Activated CD8-positive, alpha-beta T cell treated with anti-CD3 and anti-CD28 coated beads, Interleukin-2, amount 10 ng/mL, durations not matched to agents 7 days and 5 days (primary cell): ENCODE measurements around the gene AMPD2. TPM values are rescaled to one million over a fixed set of nuclear protein-coding genes. Genes with fewer than 3 reads are reported as not detected.
"Not testable (repeated sequence)": the region's sequence is repeated elsewhere in the genome, so short reads cannot be mapped to it uniquely, and the experiment has no call there.

Source experiments
- ATAC-seq: fragments of 150-1000 bp; cut with Tn5 transposase; one replicate; pipeline ENCODE4 v1.10.0; 2021; ENCODE audit warnings: moderate library complexity
- CTCF ChIA-PET: fragments of 350-600 bp; sonication (Branson Sonifier 250); formaldehyde crosslinking; loops from one replicate; lab custom pipeline; 2021; ENCODE audit warnings: antibody characterized with exemption; lab: Charles Lee
- POLR2A ChIA-PET: fragments of 350-600 bp; sonication (Branson Sonifier 250); formaldehyde crosslinking; loops from one replicate; lab custom pipeline; 2021; ENCODE audit warnings: antibody characterized with exemption; lab: Charles Lee
- DNase-seq: peaks from one replicate; pipeline ENCODE4 v3.0.0-alpha.2; 2020
- H3K27ac Mint-ChIP-seq: one replicate; pipeline ENCODE4 v1.8.0; 2021; ENCODE audit warnings: mild to moderate bottlenecking, mixed read lengths
- H3K27me3 Mint-ChIP-seq: one replicate; pipeline ENCODE4 v1.8.0; 2021; ENCODE audit warnings: low read depth, mixed read lengths
- H3K36me3 Mint-ChIP-seq: one replicate; pipeline ENCODE4 v1.8.0; 2021; ENCODE audit warnings: low read depth, mixed read lengths
- H3K4me1 Mint-ChIP-seq: one replicate; pipeline ENCODE4 v1.8.0; 2021; ENCODE audit warnings: low read depth, mixed read lengths
- H3K4me3 Mint-ChIP-seq: one replicate; pipeline ENCODE4 v1.8.0; 2021; ENCODE audit warnings: mild to moderate bottlenecking, mixed read lengths
- H3K9me3 Mint-ChIP-seq: one replicate; pipeline ENCODE4 v1.8.0; 2022; ENCODE audit warnings: mixed read lengths; ENCODE audit not compliant: insufficient read depth
- total RNA-seq, 2 experiments: library from RNA; stranded (reverse); gene quantifications; one replicate each; pipeline ENCODE4 v1.2.3, GENCODE V29; 2021

The AMPD2 gene
- total RNA-seq, 2 experiments from 2014 or later, result 123 to 133 TPM

DNA sequence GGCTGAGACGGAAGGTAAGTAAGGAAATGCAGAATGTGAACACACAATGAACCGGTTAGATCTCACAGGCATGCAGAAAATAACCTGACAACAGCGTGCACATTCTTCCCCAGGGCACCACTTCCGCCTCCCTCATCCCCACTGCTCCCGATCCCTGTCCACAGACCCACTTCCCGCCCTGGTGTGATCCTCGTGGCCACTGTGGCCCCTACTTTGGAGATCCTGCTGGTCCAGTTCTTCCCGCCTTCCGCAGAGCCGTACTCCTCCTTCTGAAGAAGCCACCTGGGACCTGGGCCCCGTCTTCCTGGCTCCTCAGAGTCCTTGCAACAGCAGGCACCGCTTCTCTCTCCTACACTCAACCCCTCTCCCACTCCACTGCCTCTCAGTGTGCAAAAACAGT is 34.9 kb downstream of the AMPD2 start:
- CTCF ChIA-PET, result interaction anchor here (0.6 to 4.2 kb wide), 7 partner anchors 11 to 330 kb away, joined by 3 to 41 read pairs (median 5); partner anchors contain the start of gene AHCYL1
- peaks cover 17% of the 10 kb centered on the region for H3K4me1 Mint-ChIP-seq
- POLR2A ChIA-PET, result no interaction called here
- no peak overlapping the region for H3K4me3 Mint-ChIP-seq
- H3K27me3 Mint-ChIP-seq, result peaks cover 33% of the 10 kb centered on the region
- no peaks in the 10 kb centered on the region for H3K9me3 Mint-ChIP-seq
- H3K36me3 Mint-ChIP-seq, result no peaks in the 10 kb centered on the region
- H3K27ac Mint-ChIP-seq, result no peak overlapping the region
- DNase-seq, result no peak
- no peak for ATAC-seq

DNA sequence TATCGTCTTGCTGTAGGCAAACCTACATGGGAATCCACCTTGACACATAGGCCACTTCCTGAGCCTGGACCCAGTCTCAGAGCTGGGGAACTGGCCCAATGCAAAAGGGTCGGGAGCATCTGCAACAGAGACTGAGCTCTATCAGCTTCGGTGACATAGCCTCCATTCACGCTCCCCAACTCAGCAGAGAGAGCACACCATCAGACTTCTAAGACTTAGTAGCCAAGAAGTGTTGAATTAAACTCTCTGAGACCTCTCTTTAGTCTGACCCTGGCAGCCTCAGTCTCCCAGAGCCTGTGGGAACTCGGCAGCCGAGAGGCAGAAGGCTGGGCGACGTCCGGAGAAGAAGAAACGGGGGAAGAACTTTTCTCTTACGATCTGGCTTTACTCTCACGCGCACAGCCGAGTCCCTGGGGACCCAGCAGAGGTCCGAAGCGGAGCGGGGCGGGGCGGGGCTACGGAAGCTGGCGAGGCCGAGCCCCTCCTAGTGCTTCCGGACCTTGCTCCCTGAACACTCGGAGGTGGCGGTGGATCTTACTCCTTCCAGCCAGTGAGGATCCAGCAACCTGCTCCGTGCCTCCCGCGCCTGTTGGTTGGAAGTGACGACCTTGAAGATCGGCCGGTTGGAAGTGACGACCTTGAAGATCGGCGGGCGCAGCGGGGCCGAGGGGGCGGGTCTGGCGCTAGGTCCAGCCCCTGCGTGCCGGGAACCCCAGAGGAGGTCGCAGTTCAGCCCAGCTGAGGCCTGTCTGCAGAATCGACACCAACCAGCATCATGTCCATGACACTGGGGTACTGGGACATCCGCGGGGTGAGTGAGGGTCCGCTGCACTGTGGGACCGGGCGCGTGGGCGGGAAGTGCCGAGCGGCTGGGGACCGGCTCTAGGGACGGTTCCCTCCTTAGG is 36.2 kb downstream of the AMPD2 start, which contains the start of gene GSTM4:
Gene GSTM4 (plus strand): TSS at position 485 of the 905 bp plus-strand sequence. CDS start 291 bp downstream, at position 776.
- H3K4me3 Mint-ChIP-seq, result peak within 1 kb of the TSS; percentile 82

DNA sequence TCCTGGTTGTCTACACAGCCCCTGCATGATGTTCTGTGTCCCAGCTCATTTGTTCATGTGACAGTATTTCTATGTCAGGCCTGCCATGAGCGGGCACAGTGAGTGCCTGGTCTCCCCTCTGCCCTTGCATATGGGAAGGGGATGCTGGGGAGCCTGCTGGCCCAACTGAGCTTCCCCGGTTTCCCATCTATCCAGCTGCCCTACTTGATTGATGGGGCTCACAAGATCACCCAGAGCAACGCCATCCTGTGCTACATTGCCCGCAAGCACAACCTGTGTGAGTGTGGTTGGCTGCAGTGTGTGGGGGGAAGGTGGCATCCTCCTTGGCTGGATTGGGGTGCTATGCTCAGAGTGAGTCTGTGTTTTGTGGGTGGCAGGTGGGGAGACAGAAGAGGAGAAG is 37.8 kb downstream of the AMPD2 start:
- Mint-ChIP-seq H3K27ac (no peak overlapping the region), H3K9me3 (no peaks in the 10 kb centered on the region), H3K27me3 (peaks cover 17% of the 10 kb centered on the region), H3K4me3 (peak overlapping the region; percentile 26), H3K36me3 (no peaks in the 10 kb centered on the region), H3K4me1 (peaks cover 22% of the 10 kb centered on the region)
- ChIA-PET CTCF (interaction anchor here (1.0 to 4.2 kb wide), 4 partner anchors 18 to 327 kb away, joined by 3 to 41 read pairs (median 8); partner anchors contain the start of gene AHCYL1), POLR2A (no interaction called here)
- DNase-seq (no peak), ATAC-seq (no peak)

More for the DNA sequence above, 36.2 kb downstream of the AMPD2 start, which contains the start of gene GSTM4:
- Mint-ChIP-seq H3K36me3 (no peaks in the 10 kb centered on the region), H3K4me1 (peaks cover 17% of the 10 kb centered on the region), H3K27me3 (peaks cover 28% of the 10 kb centered on the region), H3K9me3 (no peaks in the 10 kb centered on the region), H3K27ac (peak within 1 kb of the TSS; percentile 87)
- ChIA-PET POLR2A (interaction anchor here (0.7 to 1.3 kb wide), 3 partner anchors 14 to 135 kb away, joined by 3 to 5 read pairs (median 4); partner anchors contain the start of gene GSTM1), CTCF (interaction anchor here (0.6 to 4.2 kb wide), 13 partner anchors 12 to 329 kb away, joined by 3 to 41 read pairs (median 3); partner anchors contain the start of genes AHCYL1, GNAI3 and GSTM1)
- ATAC-seq, result peak; percentile 97
- peak; percentile 77 for DNase-seq

DNA sequence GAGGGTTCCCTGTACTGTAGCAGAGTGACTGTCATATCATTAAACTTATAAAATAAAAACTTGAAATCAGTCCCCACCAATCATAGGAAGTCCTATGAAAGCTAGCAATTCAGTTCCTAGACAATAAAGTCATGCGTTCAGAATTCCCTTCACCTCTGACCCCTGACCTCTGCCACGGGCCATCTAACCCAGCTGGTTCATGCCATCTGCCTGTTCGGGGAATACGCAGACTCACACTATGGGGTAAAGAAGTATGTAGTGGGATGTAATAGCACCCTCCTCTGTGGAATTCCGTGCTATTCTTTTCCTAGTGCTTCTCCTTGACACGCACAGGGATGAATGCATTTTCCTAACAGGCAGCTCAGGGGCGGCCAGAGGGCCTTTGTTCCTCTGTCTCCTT is 38.3 kb downstream of the AMPD2 start:
- no peak overlapping the region for H3K27ac Mint-ChIP-seq
- CTCF ChIA-PET, result interaction anchor here (1.0 to 4.2 kb wide), 5 partner anchors 8 to 326 kb away, joined by 3 to 41 read pairs (median 3); partner anchors contain the start of gene AHCYL1
- H3K4me3 Mint-ChIP-seq, result no peak overlapping the region
- H3K9me3 Mint-ChIP-seq, result no peaks in the 10 kb centered on the region
- peaks cover 22% of the 10 kb centered on the region for H3K4me1 Mint-ChIP-seq
- POLR2A ChIA-PET, result no interaction called here
- ATAC-seq, result no peak
- H3K36me3 Mint-ChIP-seq, result no peaks in the 10 kb centered on the region
- DNase-seq, result no peak
- H3K27me3 Mint-ChIP-seq, result peaks cover 15% of the 10 kb centered on the region

DNA sequence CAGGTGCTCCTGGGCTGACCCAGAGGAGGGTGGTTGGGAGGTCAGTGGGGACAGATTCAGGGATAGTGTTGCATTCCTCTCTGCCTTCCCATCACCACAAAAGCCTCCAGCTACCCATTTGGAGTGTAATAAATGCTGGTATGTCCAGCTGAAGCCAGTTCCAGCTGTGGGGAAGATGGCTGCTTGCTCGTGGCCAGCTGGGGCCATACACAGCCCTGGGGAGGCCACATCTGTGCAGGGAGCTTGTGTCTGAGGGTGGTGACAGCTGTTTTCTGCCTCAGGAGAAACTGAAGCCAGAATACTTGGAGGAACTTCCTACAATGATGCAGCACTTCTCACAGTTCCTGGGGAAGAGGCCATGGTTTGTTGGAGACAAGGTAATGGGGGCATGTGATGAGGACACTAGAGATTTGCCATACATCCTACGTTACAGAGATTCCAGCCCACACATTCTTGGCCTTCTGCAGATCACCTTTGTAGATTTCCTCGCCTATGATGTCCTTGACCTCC is 39.0 kb downstream of the AMPD2 start:
- Mint-ChIP-seq H3K4me3 (no peak overlapping the region), H3K36me3 (no peaks in the 10 kb centered on the region), H3K9me3 (no peaks in the 10 kb centered on the region), H3K4me1 (peaks cover 22% of the 10 kb centered on the region), H3K27ac (no peak overlapping the region), H3K27me3 (peaks cover 10% of the 10 kb centered on the region)
- DNase-seq (no peak), ATAC-seq (no peak)
- POLR2A ChIA-PET, result interaction anchor here (0.7 kb wide), 1 partner anchor 29 kb away, joined by 3 read pairs; the partner anchor contains the start of gene GSTM1
- CTCF ChIA-PET, result interaction anchor here (1.4 to 4.2 kb wide), 3 partner anchors 9 to 326 kb away, joined by 3 to 41 read pairs (median 12); partner anchors contain the start of gene AHCYL1

DNA sequence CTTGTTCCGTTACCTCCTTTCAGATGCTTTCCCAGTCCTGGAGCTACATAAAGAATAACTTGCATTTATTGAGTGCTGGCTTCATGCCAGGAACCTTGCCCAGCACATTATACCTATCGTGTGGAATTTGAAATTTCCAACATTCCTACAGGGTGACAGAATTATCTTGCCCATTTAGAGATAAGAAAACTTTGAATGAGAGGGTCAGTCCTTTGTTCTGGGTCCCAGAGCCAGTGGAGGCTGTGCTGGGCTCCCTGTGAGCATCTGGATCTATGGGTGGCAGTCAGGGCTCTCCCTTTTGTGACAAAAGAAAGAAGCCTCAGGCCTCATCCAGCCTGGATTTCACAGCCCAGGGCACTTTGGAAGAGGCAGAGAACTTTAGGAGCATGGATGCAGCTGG is 39.5 kb downstream of the AMPD2 start:
- H3K27ac Mint-ChIP-seq, result no peak overlapping the region
- no peaks in the 10 kb centered on the region for H3K36me3 Mint-ChIP-seq
- ATAC-seq, result no peak
- ChIA-PET POLR2A (interaction anchor here (0.7 kb wide), 1 partner anchor 28 kb away, joined by 3 read pairs; the partner anchor contains the start of gene GSTM1), CTCF (interaction anchor here (1.4 to 4.9 kb wide), 2 partner anchors 9 to 19 kb away, joined by 3 to 27 read pairs; no protein-coding TSS in a partner anchor)
- DNase-seq, result no peak
- H3K4me3 Mint-ChIP-seq, result no peak overlapping the region
- peaks cover 22% of the 10 kb centered on the region for H3K4me1 Mint-ChIP-seq
- no peaks in the 10 kb centered on the region for H3K9me3 Mint-ChIP-seq
- peaks cover 9% of the 10 kb centered on the region for H3K27me3 Mint-ChIP-seq

DNA sequence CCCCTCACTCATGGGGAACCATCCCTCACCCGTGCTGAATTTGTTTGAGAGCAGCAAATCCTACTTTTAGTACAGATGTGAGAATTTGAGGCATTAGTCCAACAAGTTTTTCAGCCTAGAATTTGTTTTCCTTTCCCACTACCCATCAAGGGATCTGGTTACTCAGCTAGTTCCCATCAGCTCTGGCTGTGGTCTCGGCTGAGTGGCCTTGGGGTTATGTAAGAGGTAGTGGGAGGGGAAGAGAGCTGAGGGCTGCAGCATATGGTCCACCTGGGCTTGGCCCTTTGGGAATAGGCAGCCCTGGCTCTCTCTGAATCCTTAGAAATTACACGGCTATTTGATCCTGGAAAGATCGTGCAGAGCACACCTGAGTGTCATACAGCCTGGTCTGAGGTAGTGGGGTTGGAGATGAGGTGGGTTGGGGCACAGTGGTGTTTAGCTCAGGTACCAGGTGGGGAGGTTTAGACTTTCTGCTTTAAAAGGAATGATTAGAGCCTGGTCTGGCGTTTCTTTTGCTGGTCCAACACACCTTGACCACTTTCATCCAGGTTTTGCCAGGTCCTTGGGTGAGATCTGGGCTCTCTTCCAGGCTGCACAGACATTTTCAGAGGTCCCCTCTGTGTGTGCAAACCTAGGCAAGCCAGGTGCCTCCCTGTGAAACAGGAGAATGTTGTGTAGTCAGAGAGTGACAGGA is 40.5 kb downstream of the AMPD2 start:
- H3K9me3 Mint-ChIP-seq, result no peaks in the 10 kb centered on the region
- no peaks in the 10 kb centered on the region for H3K36me3 Mint-ChIP-seq
- DNase-seq (no peak), ATAC-seq (no peak)
- no peak overlapping the region for H3K27ac Mint-ChIP-seq
- CTCF ChIA-PET, result interaction anchor here (0.7 to 4.9 kb wide), 3 partner anchors 11 to 131 kb away, joined by 3 to 27 read pairs (median 4); no protein-coding TSS in a partner anchor
- no peaks in the 10 kb centered on the region for H3K27me3 Mint-ChIP-seq
- peaks cover 18% of the 10 kb centered on the region for H3K4me1 Mint-ChIP-seq
- H3K4me3 Mint-ChIP-seq, result no peak overlapping the region
- POLR2A ChIA-PET, result no interaction called here

DNA sequence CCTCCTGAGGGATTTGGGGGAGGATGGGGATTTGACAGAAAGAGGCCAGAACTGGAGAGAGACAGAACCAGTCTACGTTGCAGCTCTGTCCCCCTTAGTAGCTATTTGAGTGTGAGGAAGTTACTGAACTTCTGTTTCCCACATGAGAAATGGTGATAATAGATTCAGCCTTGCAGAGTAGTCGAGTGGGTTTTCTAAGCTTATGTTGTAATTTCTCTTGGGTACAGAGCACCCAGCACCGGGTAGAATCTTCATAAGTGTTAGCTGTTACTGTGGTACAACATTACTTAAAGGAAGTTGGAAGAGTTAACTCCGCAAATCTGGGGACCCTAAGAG is 41.0 kb downstream of the AMPD2 start:
- H3K9me3 Mint-ChIP-seq, H3K36me3 Mint-ChIP-seq, DNase-seq, ATAC-seq, H3K27ac Mint-ChIP-seq, H3K4me3 Mint-ChIP-seq, POLR2A ChIA-PET, H3K27me3 Mint-ChIP-seq: not testable (repeated sequence)
- H3K4me1 Mint-ChIP-seq, result peaks cover 13% of the 10 kb centered on the region
- CTCF ChIA-PET, result interaction anchor here (0.7 to 4.9 kb wide), 3 partner anchors 11 to 324 kb away, joined by 3 to 27 read pairs (median 4); partner anchors contain the start of gene AHCYL1

DNA sequence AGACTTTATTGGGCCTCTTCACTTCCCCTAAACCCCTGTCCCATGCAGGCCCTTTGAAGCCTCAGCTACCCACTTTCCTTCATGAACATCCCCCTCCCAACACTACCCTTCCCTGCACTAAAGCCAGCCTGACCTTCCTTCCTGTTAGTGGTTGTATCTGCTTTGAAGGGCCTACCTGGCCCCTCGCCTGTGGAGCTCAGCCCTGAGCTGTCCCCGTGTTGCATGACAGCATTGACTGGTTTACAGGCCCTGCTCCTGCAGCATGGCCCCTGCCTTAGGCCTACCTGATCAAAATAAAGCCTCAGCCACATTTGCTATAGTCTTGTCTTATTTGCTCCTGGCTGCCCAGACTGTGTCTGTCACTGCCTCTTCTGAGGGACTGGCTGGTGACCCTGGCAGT is 41.8 kb downstream of the AMPD2 start:
- CTCF ChIA-PET, result interaction anchor here (0.7 to 4.9 kb wide), 2 partner anchors 21 to 323 kb away, joined by 3 to 27 read pairs; partner anchors contain the start of gene AHCYL1
- H3K9me3 Mint-ChIP-seq, result no peaks in the 10 kb centered on the region
- no peak for ATAC-seq
- peaks cover 9% of the 10 kb centered on the region for H3K4me1 Mint-ChIP-seq
- no peaks in the 10 kb centered on the region for H3K36me3 Mint-ChIP-seq
- H3K27ac Mint-ChIP-seq, result peak overlapping the region; percentile 5
- POLR2A ChIA-PET, result no interaction called here
- peak; percentile 17 for DNase-seq
- no peak overlapping the region for H3K4me3 Mint-ChIP-seq
- H3K27me3 Mint-ChIP-seq, result no peaks in the 10 kb centered on the region

DNA sequence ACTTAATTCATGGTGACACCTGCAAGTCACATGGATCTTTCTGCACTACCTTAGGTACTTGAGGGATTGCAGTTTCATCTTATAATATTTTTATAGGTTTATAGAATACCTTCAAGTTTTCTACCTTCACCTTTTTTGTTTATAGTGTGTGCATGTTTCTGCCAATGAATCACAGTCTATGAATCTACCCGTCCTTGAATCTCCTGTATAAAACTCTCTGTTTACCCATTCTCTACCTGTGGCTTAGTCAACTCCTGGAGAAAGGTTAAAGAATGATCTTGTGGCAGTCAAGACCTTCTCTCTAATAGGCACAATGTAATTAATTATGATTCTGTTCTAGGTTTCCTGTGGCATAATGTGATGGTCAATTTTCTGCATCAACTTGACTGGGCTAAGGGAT is 45.0 kb downstream of the AMPD2 start:
- ATAC-seq, result no peak
- Mint-ChIP-seq H3K4me1 (peaks cover 20% of the 10 kb centered on the region), H3K36me3 (no peaks in the 10 kb centered on the region), H3K4me3 (no peak overlapping the region), H3K27me3 (no peaks in the 10 kb centered on the region), H3K27ac (no peak overlapping the region), H3K9me3 (no peaks in the 10 kb centered on the region)
- ChIA-PET CTCF (no interaction called here), POLR2A (no interaction called here)
- no peak for DNase-seq
